B cell (primary cell): ENCODE measurements around the gene TENT4A.

ENCODE experiments used
- EZH2 ChIP-seq: IDR thresholded peaks from 2 replicates; pipeline ENCODE4 v1.6.1; 2012; ENCODE audit warnings: borderline replicate concordance, low read depth, mild to moderate bottlenecking, moderate library complexity, low read length; ENCODE audit not compliant: insufficient read depth, poor library complexity, severe bottlenecking
- TF ChIP-seq, protein P1 (sequence below): fragments of 200-600 bp; IDR thresholded peaks from one replicate; pipeline ENCODE4 v1.8.0; 2022; ENCODE audit warnings: antibody characterized with exemption, mild to moderate bottlenecking

- TF ChIP-seq, protein P1, sequence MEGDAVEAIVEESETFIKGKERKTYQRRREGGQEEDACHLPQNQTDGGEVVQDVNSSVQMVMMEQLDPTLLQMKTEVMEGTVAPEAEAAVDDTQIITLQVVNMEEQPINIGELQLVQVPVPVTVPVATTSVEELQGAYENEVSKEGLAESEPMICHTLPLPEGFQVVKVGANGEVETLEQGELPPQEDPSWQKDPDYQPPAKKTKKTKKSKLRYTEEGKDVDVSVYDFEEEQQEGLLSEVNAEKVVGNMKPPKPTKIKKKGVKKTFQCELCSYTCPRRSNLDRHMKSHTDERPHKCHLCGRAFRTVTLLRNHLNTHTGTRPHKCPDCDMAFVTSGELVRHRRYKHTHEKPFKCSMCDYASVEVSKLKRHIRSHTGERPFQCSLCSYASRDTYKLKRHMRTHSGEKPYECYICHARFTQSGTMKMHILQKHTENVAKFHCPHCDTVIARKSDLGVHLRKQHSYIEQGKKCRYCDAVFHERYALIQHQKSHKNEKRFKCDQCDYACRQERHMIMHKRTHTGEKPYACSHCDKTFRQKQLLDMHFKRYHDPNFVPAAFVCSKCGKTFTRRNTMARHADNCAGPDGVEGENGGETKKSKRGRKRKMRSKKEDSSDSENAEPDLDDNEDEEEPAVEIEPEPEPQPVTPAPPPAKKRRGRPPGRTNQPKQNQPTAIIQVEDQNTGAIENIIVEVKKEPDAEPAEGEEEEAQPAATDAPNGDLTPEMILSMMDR: no peak
- no peak for TF ChIP-seq EZH2
These were observed 29.9 kb downstream of the TENT4A start for GRCh38 chr5:6743161-6743560.
